Adrenal gland (tissue), 5 donors: ENCODE data around the gene CERS1.

Experiments used
- POLR2A ChIP-seq, 2 donors: fragments of 450-650 bp; IDR thresholded peaks; one replicate each; pipeline ENCODE4 v1.6.1; 2017; ENCODE audit warnings: antibody characterized with exemption in 2 of 2, mild to moderate bottlenecking in 2 of 2, moderate library complexity in 1 of 2
- TF ChIP-seq, protein P1 (sequence below), 6 experiments: fragments of 450-650 bp in 4 of 6; fragments of 200-600 bp in 2 of 6; sonication (generic) in 1 of 6; IDR thresholded peaks; 1 replicate in 5 of 6; 2 replicates in 1 of 6; pipeline versions ENCODE4 v1.5.1 to v1.8.0; 2016 to 2021; ENCODE audit warnings: antibody characterized with exemption in 6 of 6, mild to moderate bottlenecking in 2 of 6, moderate library complexity in 1 of 6
- donor health status: DM: no; HTN: no; CAD: no.

DNA sequence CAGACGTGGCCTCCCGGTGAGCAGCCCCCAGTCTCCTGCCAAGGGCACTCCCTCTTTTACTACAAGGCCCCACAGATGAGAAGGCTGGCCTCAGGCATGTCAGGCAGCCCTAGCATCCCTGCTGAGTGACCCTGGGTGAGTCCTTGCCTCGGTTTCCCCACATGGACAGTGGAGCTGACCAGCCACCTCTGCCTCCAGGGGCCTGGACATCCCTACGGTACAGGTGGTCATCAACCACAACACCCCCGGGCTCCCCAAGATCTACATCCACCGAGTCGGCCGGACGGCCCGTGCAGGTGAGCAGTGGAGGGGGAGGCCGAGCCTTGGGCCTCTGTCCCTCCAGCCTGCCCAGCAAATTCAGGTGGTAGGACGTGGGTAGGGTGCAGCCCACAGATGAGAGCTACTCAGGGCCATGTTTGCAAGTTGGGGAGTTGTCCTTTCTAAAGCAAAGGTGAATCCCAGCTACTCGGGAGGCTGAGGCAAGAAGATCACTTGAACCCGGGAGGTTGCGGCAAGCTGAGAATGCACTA, 28.8 kb upstream of the CERS1 start:
- TF ChIP-seq, protein P1, sequence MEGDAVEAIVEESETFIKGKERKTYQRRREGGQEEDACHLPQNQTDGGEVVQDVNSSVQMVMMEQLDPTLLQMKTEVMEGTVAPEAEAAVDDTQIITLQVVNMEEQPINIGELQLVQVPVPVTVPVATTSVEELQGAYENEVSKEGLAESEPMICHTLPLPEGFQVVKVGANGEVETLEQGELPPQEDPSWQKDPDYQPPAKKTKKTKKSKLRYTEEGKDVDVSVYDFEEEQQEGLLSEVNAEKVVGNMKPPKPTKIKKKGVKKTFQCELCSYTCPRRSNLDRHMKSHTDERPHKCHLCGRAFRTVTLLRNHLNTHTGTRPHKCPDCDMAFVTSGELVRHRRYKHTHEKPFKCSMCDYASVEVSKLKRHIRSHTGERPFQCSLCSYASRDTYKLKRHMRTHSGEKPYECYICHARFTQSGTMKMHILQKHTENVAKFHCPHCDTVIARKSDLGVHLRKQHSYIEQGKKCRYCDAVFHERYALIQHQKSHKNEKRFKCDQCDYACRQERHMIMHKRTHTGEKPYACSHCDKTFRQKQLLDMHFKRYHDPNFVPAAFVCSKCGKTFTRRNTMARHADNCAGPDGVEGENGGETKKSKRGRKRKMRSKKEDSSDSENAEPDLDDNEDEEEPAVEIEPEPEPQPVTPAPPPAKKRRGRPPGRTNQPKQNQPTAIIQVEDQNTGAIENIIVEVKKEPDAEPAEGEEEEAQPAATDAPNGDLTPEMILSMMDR (IDR thresholded peaks at IDR 0.05): no peak
- no peak for TF ChIP-seq POLR2A (IDR thresholded peaks at IDR 0.05)
